HEK293 (cell line): ENCODE data around the gene DHRS7C.

Experiments used
- CTCF ChIA-PET: fragments of 350-600 bp; formaldehyde crosslinking; extraction: SDS; loops from one replicate; lab custom pipeline; 2021; ENCODE audit warnings: antibody characterized with exemption; lab: Yijun Ruan, JAX
- POLR2A ChIA-PET: fragments of 300-600 bp; formaldehyde crosslinking; extraction: SDS; loops from one replicate; lab custom pipeline; 2020; ENCODE audit warnings: antibody characterized with exemption, inconsistent platforms; lab: Yijun Ruan, JAX
- H3K27ac ChIP-seq: fragments of 200-500 bp; sonication (Bioruptor generic); 2 replicates; pipeline ENCODE4 v1.5.1; 2014; ENCODE audit warnings: low read depth, low read length, control low read depth, inconsistent platforms; ENCODE audit errors: extremely low read depth
- H3K36me3 ChIP-seq, 2 experiments: fragments of 200-500 bp in 1 of 2; sonication (Bioruptor generic) in 1 of 2; 1 replicate in 1 of 2; 2 replicates in 1 of 2; pipeline ENCODE4 v1.5.1; 2014 to 2017; ENCODE audit warnings: inconsistent platforms in 2 of 2, low read length in 2 of 2; ENCODE audit not compliant: control insufficient read depth in 2 of 2, insufficient read depth in 1 of 2
- H3K4me1 ChIP-seq: fragments of 200-500 bp; sonication (Bioruptor generic); 2 replicates; pipeline ENCODE4 v1.5.1; 2014; ENCODE audit warnings: mild to moderate bottlenecking, low read length, inconsistent platforms; ENCODE audit not compliant: control insufficient read depth, insufficient read depth
- H3K4me3 ChIP-seq: 2 replicates; pipeline ENCODE4 v1.5.1; 2011; ENCODE audit warnings: low read depth, mild to moderate bottlenecking, control low read depth, low read length, moderate library complexity
- H3K9me3 ChIP-seq: fragments of 200-500 bp; sonication (Bioruptor generic); 2 replicates; pipeline ENCODE4 v1.5.1; 2014; ENCODE audit warnings: low read depth, low read length, inconsistent platforms; ENCODE audit not compliant: control insufficient read depth, insufficient read depth
- BCL11A ChIP-seq: fragments of 450-650 bp; formaldehyde crosslinking; IDR thresholded peaks from 2 replicates; pipeline ENCODE4 v1.5.1; 2016; ENCODE audit warnings: low read depth, missing biosample characterization, missing genetic modification characterization
- KLF7 ChIP-seq: fragments of 450-650 bp; formaldehyde crosslinking; IDR thresholded peaks from 2 replicates; pipeline ENCODE4 v1.5.1; 2016; ENCODE audit warnings: missing biosample characterization, missing genetic modification characterization, borderline replicate concordance
- SALL2 ChIP-seq: fragments of 450-650 bp; formaldehyde crosslinking; IDR thresholded peaks from 2 replicates; pipeline ENCODE4 v1.5.0; 2017; ENCODE audit warnings: missing biosample characterization, mild to moderate bottlenecking, missing genetic modification characterization, borderline replicate concordance
- ZBTB7A ChIP-seq: fragments of 450-650 bp; formaldehyde crosslinking; IDR thresholded peaks from 2 replicates; pipeline ENCODE4 v1.5.1; 2016; ENCODE audit warnings: low read depth, missing biosample characterization, missing genetic modification characterization
- ZBTB8A ChIP-seq: fragments of 450-650 bp; formaldehyde crosslinking; IDR thresholded peaks from 2 replicates; pipeline ENCODE4 v1.5.1; 2016; ENCODE audit warnings: missing biosample characterization, missing genetic modification characterization
- ZFP41 ChIP-seq: fragments of 450-650 bp; formaldehyde crosslinking; IDR thresholded peaks from 2 replicates; pipeline ENCODE4 v1.5.1; 2016; ENCODE audit warnings: missing biosample characterization, missing genetic modification characterization, borderline replicate concordance
- ZNF184 ChIP-seq: fragments of 450-650 bp; IDR thresholded peaks from 2 replicates; pipeline ENCODE4 v1.5.1; 2018; ENCODE audit warnings: missing biosample characterization, mild to moderate bottlenecking, missing genetic modification characterization
- ZNF239 ChIP-seq: fragments of 450-650 bp; formaldehyde crosslinking; IDR thresholded peaks from 2 replicates; pipeline ENCODE4 v1.5.1; 2016; ENCODE audit warnings: missing biosample characterization, missing genetic modification characterization
- ZNF248 ChIP-seq: fragments of 450-650 bp; formaldehyde crosslinking; IDR thresholded peaks from 2 replicates; pipeline ENCODE4 v1.5.1; 2017; ENCODE audit warnings: missing biosample characterization, missing genetic modification characterization
- ZNF292 ChIP-seq: fragments of 450-650 bp; formaldehyde crosslinking; IDR thresholded peaks from 2 replicates; pipeline ENCODE4 v1.5.1; 2016; ENCODE audit warnings: low read depth, missing biosample characterization, missing genetic modification characterization, borderline replicate concordance
- ZNF311 ChIP-seq: fragments of 450-650 bp; formaldehyde crosslinking; IDR thresholded peaks from 2 replicates; pipeline ENCODE4 v1.5.1; 2017; ENCODE audit warnings: missing biosample characterization, missing genetic modification characterization, borderline replicate concordance
- ZNF335 ChIP-seq: fragments of 450-650 bp; formaldehyde crosslinking; conservative IDR thresholded peaks from 2 replicates; pipeline ENCODE4 v1.5.1; 2016; ENCODE audit warnings: missing biosample characterization, missing genetic modification characterization
- ZNF473 ChIP-seq: fragments of 450-650 bp; formaldehyde crosslinking; IDR thresholded peaks from 2 replicates; pipeline ENCODE4 v1.5.1; 2017; ENCODE audit warnings: missing biosample characterization, missing genetic modification characterization
- ZNF48 ChIP-seq: fragments of 450-650 bp; formaldehyde crosslinking; IDR thresholded peaks from 2 replicates; pipeline ENCODE4 v1.5.1; 2016; ENCODE audit warnings: missing biosample characterization, missing genetic modification characterization
- ZNF549 ChIP-seq: fragments of 450-650 bp; IDR thresholded peaks from 2 replicates; pipeline ENCODE4 v1.5.1; 2018; ENCODE audit warnings: missing biosample characterization, missing genetic modification characterization, mild to moderate bottlenecking, inconsistent platforms, moderate library complexity
- ZNF561 ChIP-seq: fragments of 450-650 bp; IDR thresholded peaks from 2 replicates; pipeline ENCODE4 v1.5.1; 2018; ENCODE audit warnings: missing biosample characterization, missing genetic modification characterization, borderline replicate concordance
- ZNF571 ChIP-seq: fragments of 450-650 bp; formaldehyde crosslinking; IDR thresholded peaks from 2 replicates; pipeline ENCODE4 v1.5.0; 2017; ENCODE audit warnings: missing biosample characterization, missing genetic modification characterization
- ZNF624 ChIP-seq: fragments of 450-650 bp; formaldehyde crosslinking; IDR thresholded peaks from 2 replicates; pipeline ENCODE4 v1.5.1; 2017; ENCODE audit warnings: missing biosample characterization, missing genetic modification characterization
- ZNF658 ChIP-seq: fragments of 450-650 bp; formaldehyde crosslinking; IDR thresholded peaks from 2 replicates; pipeline ENCODE4; 2016; ENCODE audit warnings: missing biosample characterization, missing genetic modification characterization
- TF ChIP-seq, protein P1 (sequence below): fragments of 450-650 bp; formaldehyde crosslinking; IDR thresholded peaks from 2 replicates; pipeline ENCODE4 v1.5.1; 2017; ENCODE audit warnings: missing biosample characterization, missing genetic modification characterization
- TF ChIP-seq, protein P2 (sequence below): fragments of 450-650 bp; formaldehyde crosslinking; IDR thresholded peaks from 2 replicates; pipeline ENCODE4 v1.5.1; 2016; ENCODE audit warnings: missing biosample characterization, missing genetic modification characterization, low read depth
- TF ChIP-seq, protein P3 (sequence below): fragments of 450-650 bp; formaldehyde crosslinking; IDR thresholded peaks from 2 replicates; pipeline ENCODE4; 2016; ENCODE audit warnings: missing biosample characterization, missing genetic modification characterization

The DHRS7C gene

DNA sequence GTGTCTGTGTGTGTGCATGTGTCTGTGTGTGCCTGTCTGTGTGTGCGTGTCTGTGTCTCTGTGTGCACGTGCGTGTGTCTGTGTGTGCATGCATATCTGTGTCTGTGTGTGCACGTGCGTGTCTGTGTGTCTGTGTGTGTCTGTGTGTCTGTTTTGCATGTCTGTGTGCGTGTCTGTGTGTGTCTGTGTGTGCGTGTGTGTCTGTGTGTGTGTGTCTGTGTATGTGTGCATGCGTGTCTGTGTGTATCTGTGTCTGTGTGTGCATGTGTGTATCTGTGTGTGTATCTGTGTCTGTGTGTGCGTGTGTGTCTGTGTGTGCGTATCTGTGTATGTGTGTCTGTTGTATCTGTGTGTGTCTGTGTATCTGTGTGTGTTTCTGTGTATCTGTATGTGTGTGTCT, 25.1 kb upstream of the DHRS7C start:
- H3K4me1 ChIP-seq: no peaks in the 10 kb centered on the region
- no peak overlapping the region for H3K4me3 ChIP-seq
- TF ChIP-seq ZNF311 (tag by site-specific recombination) (0 out of 2 replicates have a peak, but pooled peaks have one; percentile 26), ZBTB7A (no peak)
- TF ChIP-seq, protein P1, sequence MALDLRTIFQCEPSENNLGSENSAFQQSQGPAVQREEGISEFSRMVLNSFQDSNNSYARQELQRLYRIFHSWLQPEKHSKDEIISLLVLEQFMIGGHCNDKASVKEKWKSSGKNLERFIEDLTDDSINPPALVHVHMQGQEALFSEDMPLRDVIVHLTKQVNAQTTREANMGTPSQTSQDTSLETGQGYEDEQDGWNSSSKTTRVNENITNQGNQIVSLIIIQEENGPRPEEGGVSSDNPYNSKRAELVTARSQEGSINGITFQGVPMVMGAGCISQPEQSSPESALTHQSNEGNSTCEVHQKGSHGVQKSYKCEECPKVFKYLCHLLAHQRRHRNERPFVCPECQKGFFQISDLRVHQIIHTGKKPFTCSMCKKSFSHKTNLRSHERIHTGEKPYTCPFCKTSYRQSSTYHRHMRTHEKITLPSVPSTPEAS (tag by site-specific recombination): peak; percentile 97
- TF ChIP-seq, protein P2, sequence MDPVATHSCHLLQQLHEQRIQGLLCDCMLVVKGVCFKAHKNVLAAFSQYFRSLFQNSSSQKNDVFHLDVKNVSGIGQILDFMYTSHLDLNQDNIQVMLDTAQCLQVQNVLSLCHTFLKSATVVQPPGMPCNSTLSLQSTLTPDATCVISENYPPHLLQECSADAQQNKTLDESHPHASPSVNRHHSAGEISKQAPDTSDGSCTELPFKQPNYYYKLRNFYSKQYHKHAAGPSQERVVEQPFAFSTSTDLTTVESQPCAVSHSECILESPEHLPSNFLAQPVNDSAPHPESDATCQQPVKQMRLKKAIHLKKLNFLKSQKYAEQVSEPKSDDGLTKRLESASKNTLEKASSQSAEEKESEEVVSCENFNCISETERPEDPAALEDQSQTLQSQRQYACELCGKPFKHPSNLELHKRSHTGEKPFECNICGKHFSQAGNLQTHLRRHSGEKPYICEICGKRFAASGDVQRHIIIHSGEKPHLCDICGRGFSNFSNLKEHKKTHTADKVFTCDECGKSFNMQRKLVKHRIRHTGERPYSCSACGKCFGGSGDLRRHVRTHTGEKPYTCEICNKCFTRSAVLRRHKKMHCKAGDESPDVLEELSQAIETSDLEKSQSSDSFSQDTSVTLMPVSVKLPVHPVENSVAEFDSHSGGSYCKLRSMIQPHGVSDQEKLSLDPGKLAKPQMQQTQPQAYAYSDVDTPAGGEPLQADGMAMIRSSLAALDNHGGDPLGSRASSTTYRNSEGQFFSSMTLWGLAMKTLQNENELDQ (tag by site-specific recombination): no peak
- ChIA-PET CTCF (no interaction called here), POLR2A (no interaction called here)
- no peak overlapping the region for H3K27ac ChIP-seq
- H3K36me3 ChIP-seq: no peaks in the 10 kb centered on the region
- no peaks in the 10 kb centered on the region for H3K9me3 ChIP-seq

DNA sequence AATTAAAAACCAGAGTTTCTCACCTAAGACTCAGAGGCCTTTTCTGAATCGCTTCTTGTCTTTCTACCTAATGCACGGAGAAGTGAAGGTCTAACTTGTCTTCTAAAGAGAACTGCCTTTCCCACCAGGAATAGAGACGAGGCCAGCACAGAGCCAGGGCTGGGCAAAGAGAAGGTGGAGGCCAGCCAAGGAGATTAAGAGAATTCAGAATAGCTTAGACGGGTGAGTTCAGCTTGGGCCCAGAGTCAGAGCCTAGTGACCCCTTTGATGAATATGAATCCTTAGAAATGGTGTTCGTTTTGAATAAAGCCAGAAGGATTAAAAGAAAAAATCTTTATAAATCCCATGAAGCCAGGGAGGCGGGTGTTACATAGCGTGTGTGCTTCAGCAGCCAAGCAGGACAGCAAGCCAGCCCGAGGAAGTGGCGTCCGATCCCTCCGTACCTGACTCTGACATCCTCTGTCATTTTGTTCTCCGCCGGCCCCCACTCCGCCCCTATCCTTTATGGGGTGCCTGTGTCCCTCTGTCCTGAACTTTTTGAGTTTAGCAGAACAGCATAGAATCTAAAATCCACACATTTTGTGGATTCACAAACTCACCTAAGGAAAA, 23.0 kb upstream of the DHRS7C start:
- ChIA-PET POLR2A (no interaction called here), CTCF (no interaction called here)
- H3K36me3 ChIP-seq: no peaks in the 10 kb centered on the region
- H3K4me3 ChIP-seq: no peak overlapping the region
- H3K4me1 ChIP-seq: no peaks in the 10 kb centered on the region
- TF ChIP-seq BCL11A (tag by site-specific recombination): no peak
- no peak for TF ChIP-seq ZNF561 (tag by site-specific recombination)
- no peak for TF ChIP-seq ZNF473 (tag by site-specific recombination)
- no peak for TF ChIP-seq ZNF335 (tag by site-specific recombination)
- TF ChIP-seq ZNF624 (tag by site-specific recombination): no peak
- no peak for TF ChIP-seq ZBTB8A (tag by site-specific recombination)
- H3K9me3 ChIP-seq: no peaks in the 10 kb centered on the region
- H3K27ac ChIP-seq: no peak overlapping the region

DNA sequence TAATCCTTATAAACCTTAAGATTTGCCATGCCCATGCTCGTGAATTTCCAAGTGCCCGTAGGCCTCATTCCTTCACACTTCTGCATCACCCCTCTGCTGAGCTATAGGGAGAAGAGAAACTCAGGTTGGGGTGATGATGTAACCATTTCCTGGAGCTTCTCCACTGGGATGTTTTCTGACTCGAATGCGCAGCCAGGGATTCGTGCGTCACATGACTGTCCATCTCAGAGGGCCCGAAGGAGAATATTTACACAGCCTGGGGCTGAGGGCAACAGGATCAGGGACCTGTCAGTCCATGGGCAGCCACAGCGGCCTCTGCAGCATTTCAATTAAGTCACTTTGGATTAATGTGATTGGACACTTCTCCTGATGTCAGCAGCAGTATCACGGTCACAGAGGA, 21.8 kb upstream of the DHRS7C start:
- H3K27ac ChIP-seq: no peak overlapping the region
- TF ChIP-seq ZNF549 (tag by site-specific recombination) (no peak), KLF7 (tag by site-specific recombination) (no peak)
- H3K4me3 ChIP-seq: no peak overlapping the region
- ChIA-PET CTCF (no interaction called here), POLR2A (no interaction called here)
- no peaks in the 10 kb centered on the region for H3K36me3 ChIP-seq
- H3K9me3 ChIP-seq: no peaks in the 10 kb centered on the region
- no peaks in the 10 kb centered on the region for H3K4me1 ChIP-seq

DNA sequence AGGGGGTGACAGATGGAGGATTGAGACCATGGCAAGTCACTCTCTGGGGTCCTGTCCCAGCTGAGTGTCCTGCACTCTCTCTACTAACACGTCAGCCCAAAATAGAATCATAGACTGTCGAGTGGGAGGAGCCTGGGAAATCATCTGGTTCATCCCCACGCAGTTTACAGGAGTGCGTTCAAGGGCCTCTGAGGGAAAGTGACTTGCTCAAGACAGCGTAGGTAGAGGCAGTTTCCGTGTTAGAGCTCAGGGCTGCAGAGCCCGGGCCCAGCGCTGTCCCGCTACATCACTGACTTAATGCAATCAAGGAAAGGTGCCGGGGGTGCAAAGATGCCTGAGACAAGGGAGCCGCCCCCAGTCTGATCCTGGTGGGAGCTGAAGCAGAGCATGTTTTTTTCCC, 20.1 kb upstream of the DHRS7C start:
- Histone ChIP-seq H3K36me3 (no peaks in the 10 kb centered on the region), H3K9me3 (no peaks in the 10 kb centered on the region), H3K27ac (no peak overlapping the region), H3K4me1 (no peaks in the 10 kb centered on the region), H3K4me3 (no peak overlapping the region)
- ChIA-PET CTCF (interaction anchor here (2.9 kb wide), 1 partner anchor 9 kb away, joined by 6 read pairs; no protein-coding TSS in a partner anchor), POLR2A (no interaction called here)
- TF ChIP-seq, protein P3, sequence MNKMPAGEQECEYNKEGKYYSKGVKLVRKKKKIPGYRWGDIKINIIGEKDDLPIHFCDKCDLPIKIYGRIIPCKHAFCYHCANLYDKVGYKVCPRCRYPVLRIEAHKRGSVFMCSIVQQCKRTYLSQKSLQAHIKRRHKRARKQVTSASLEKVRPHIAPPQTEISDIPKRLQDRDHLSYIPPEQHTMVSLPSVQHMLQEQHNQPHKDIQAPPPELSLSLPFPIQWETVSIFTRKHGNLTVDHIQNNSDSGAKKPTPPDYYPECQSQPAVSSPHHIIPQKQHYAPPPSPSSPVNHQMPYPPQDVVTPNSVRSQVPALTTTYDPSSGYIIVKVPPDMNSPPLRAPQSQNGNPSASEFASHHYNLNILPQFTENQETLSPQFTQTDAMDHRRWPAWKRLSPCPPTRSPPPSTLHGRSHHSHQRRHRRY: no peak
- TF ChIP-seq ZNF473 (tag by site-specific recombination) (no peak), SALL2 (tag by site-specific recombination) (no peak), ZFP41 (tag by site-specific recombination) (no peak), ZNF571 (tag by site-specific recombination) (no peak), ZNF248 (tag by site-specific recombination) (no peak), ZNF184 (tag by site-specific recombination) (no peak), ZNF658 (tag by site-specific recombination) (no peak), ZNF48 (tag by site-specific recombination) (no peak), ZNF239 (tag by site-specific recombination) (no peak), ZNF292 (tag by site-specific recombination) (no peak)
